Endodermal cell (in vitro differentiated cells): ENCODE results near the gene BCL11B. TPM values are rescaled to one million over a fixed set of nuclear protein-coding genes. Genes with fewer than 3 reads are reported as not detected.
A peak's percentile ranks its signal among the peaks of the same experiment; 100 is the strongest.

Experiments
- DNase-seq: peaks from one replicate; pipeline ENCODE4 v3.0.0-alpha.2; 2017
- H3K27ac ChIP-seq: 2 replicates; pipeline ENCODE4 v1.5.1; 2013; ENCODE audit warnings: mild to moderate bottlenecking, low read depth, low read length, moderate library complexity
- H3K27me3 ChIP-seq: 2 replicates; pipeline ENCODE4 v1.6.1; 2013; ENCODE audit warnings: mild to moderate bottlenecking, low read length, moderate library complexity; ENCODE audit not compliant: insufficient read depth, control insufficient read depth, poor library complexity, severe bottlenecking
- H3K36me3 ChIP-seq: 2 replicates; pipeline ENCODE4 v1.7.0; 2013; ENCODE audit warnings: mild to moderate bottlenecking, low read length, moderate library complexity; ENCODE audit not compliant: control insufficient read depth, insufficient read depth
- H3K4me1 ChIP-seq: one replicate; pipeline ENCODE4 v1.7.0; 2013; ENCODE audit warnings: low read length; ENCODE audit not compliant: control insufficient read depth, insufficient read depth
- H3K4me3 ChIP-seq: 2 replicates; pipeline ENCODE4 v1.5.1; 2013; ENCODE audit warnings: mild to moderate bottlenecking, low read length, moderate library complexity
- H3K9ac ChIP-seq: 2 replicates; pipeline ENCODE4 v1.6.1; 2013; ENCODE audit warnings: mild to moderate bottlenecking, low read length, moderate library complexity; ENCODE audit not compliant: poor library complexity, severe bottlenecking; ENCODE audit errors: extremely low read depth
- H3K9me3 ChIP-seq: 2 replicates; pipeline ENCODE4 v1.6.1; 2013; ENCODE audit warnings: mild to moderate bottlenecking, low read length, moderate library complexity; ENCODE audit not compliant: control insufficient read depth
- H3K27ac Mint-ChIP-seq: 2 replicates; pipeline ENCODE4 v1.8.0; 2020; ENCODE audit warnings: mixed read lengths
- H3K27me3 Mint-ChIP-seq: 2 replicates; pipeline ENCODE4 v1.8.0; 2021; ENCODE audit warnings: mild to moderate bottlenecking, mixed read lengths; ENCODE audit not compliant: insufficient read depth
- H3K36me3 Mint-ChIP-seq: 2 replicates; pipeline ENCODE4 v1.8.0; 2020; ENCODE audit warnings: low read depth, mixed read lengths
- H3K4me1 Mint-ChIP-seq: 2 replicates; pipeline ENCODE4 v1.8.0; 2020; ENCODE audit warnings: mixed read lengths
- H3K4me3 Mint-ChIP-seq: 2 replicates; pipeline ENCODE4 v1.8.0; 2020; ENCODE audit warnings: mild to moderate bottlenecking, moderate library complexity, mixed read lengths
- H3K9me3 Mint-ChIP-seq: 2 replicates; pipeline ENCODE4 v1.8.0; 2020; ENCODE audit warnings: mild to moderate bottlenecking, mixed read lengths
- CTCF ChIP-seq: fragments of 200-600 bp; sonication (generic); conservative IDR thresholded peaks from 2 replicates; pipeline ENCODE4 v1.5.0; 2021; ENCODE audit warnings: antibody characterized with exemption, mild to moderate bottlenecking
- WGBS, 2 experiments: methylation state at CpG; one replicate each; pipeline versions ENCODE4 v1.1.5 to v1.1.7; 2013; ENCODE audit warnings: missing lambda C conversion rate in 2 of 2, mixed read lengths in 1 of 2; ENCODE audit not compliant: insufficient coverage in 1 of 2, insufficient read length in 1 of 2; 5-methylcytosine and 5-hydroxymethylcytosine counted together
- total RNA-seq, 2 donors: library from RNA; stranded (reverse); fragmentation: NEBNext Ultra II Directional in 1 of 2; extraction: Animal tissue kit (Norgen Biotek cat#: 25700) in 1 of 2; gene quantifications; 2 replicates in 1 of 2; 3 replicates in 1 of 2; pipeline ENCODE4 v1.2.1, GENCODE V29; 2021

The BCL11B gene
- total RNA-seq, 2 donors from 2014 or later: 5.7 to 6.0 TPM

- Histone ChIP-seq H3K9ac (no peak overlapping the region), H3K27ac (no peak overlapping the region), H3K27me3 (peaks cover 12% of the 10 kb centered on the region), H3K9me3 (no peaks in the 10 kb centered on the region), H3K4me3 (no peak overlapping the region), H3K36me3 (no peaks in the 10 kb centered on the region), H3K4me1 (peaks cover 37% of the 10 kb centered on the region)
- Mint-ChIP-seq H3K27me3 (peaks cover 11% of the 10 kb centered on the region), H3K4me3 (no peak overlapping the region), H3K27ac (no peak overlapping the region), H3K4me1 (peaks cover 85% of the 10 kb centered on the region), H3K9me3 (no peaks in the 10 kb centered on the region), H3K36me3 (no peaks in the 10 kb centered on the region)
- no peak for DNase-seq
- TF ChIP-seq CTCF: no peak
- WGBS, 2 experiments: 88 to 97% methylated on average over 10 of the region's 10 CpGs
Observed at GRCh38 chr14:99265571-99265970, 6.4 kb downstream of the BCL11B start.

- H3K9me3 Mint-ChIP-seq: no peaks in the 10 kb centered on the region
- peaks cover 37% of the 10 kb centered on the region for H3K4me1 ChIP-seq
- H3K27ac ChIP-seq: no peak overlapping the region
- H3K27me3 ChIP-seq: peaks cover 12% of the 10 kb centered on the region
- no peak overlapping the region for H3K4me3 Mint-ChIP-seq
- WGBS, 2 experiments: 87 to 91% methylated on average over 15 to 16 of the region's 17 CpGs
- no peaks in the 10 kb centered on the region for H3K9me3 ChIP-seq
- no peaks in the 10 kb centered on the region for H3K36me3 Mint-ChIP-seq
- peaks cover 90% of the 10 kb centered on the region for H3K4me1 Mint-ChIP-seq
- no peak overlapping the region for H3K4me3 ChIP-seq
- no peak for TF ChIP-seq CTCF
- H3K36me3 ChIP-seq: no peaks in the 10 kb centered on the region
- H3K9ac ChIP-seq: no peak overlapping the region
- DNase-seq: no peak
- H3K27ac Mint-ChIP-seq: no peak overlapping the region
- peaks cover 11% of the 10 kb centered on the region for H3K27me3 Mint-ChIP-seq
Observed at GRCh38 chr14:99264691-99265450, 7.1 kb downstream of the BCL11B start.

GRCh38 chr14:99263564-99264330 is 8.2 kb downstream of the BCL11B start:
- no peak for TF ChIP-seq CTCF
- peaks cover 36% of the 10 kb centered on the region for H3K4me1 ChIP-seq
- WGBS, 2 experiments: 58 to 80% methylated on average over 4 to 8 of the region's 8 CpGs
- H3K27me3 Mint-ChIP-seq: peaks cover 5% of the 10 kb centered on the region
- no peaks in the 10 kb centered on the region for H3K36me3 ChIP-seq
- no peaks in the 10 kb centered on the region for H3K9me3 ChIP-seq
- peak overlapping the region; percentile 38 for H3K9ac ChIP-seq
- H3K27ac Mint-ChIP-seq: peak overlapping the region; percentile 88
- H3K4me1 Mint-ChIP-seq: peaks cover 93% of the 10 kb centered on the region
- peak overlapping the region; percentile 49 for H3K4me3 Mint-ChIP-seq
- no peak overlapping the region for H3K27ac ChIP-seq
- H3K36me3 Mint-ChIP-seq: no peaks in the 10 kb centered on the region
- H3K4me3 ChIP-seq: peak overlapping the region; percentile 71
- DNase-seq: no peak
- no peaks in the 10 kb centered on the region for H3K9me3 Mint-ChIP-seq
- H3K27me3 ChIP-seq: peaks cover 5% of the 10 kb centered on the region
